Measurements from ENCODE around the gene KLHL25. TPM values are rescaled to one million over a fixed set of nuclear protein-coding genes. Genes with fewer than 3 reads are reported as not detected.
A peak's percentile ranks its signal among the peaks of the same experiment; 100 is the strongest.

Gene KLHL25
- total and polyA plus RNA-seq, 2 of the 8 experiments (the other 6 are each of a cell fraction or from before 2014, with no cell fraction given) = 16.5 to 22.0 TPM

DNA sequence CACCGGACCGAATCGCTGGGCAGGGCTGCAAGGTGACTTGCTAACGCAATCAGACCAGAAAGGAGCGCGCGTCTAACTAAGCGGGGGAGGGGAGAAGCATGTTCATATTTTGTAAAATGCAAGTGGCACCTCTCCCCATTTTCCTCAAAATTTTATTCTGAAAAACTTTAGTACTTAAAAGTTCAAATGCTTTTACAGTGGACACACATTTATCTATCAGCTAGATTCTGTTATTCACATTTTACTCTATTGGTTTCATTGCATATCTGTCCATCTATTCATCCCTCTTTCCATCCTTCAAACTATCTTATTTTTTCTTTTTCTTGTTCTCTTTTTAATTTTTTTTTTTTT lies 46.1 kb upstream of the KLHL25 start:
- Histone ChIP-seq H2BK120ac (replicated peaks; ENCODE audit: low read depth, low read length) (no peak overlapping the region), H4K8ac (ENCODE audit: extremely low read depth, insufficient read depth, low read length) (no peak overlapping the region), H4K20me1 (replicated peaks in 1 of 2; ENCODE audit: control insufficient read depth in 1 of 2, insufficient read depth in 2 of 2, low read length in 2 of 2) (no peaks in the 10 kb centered on the region), H2BK5ac (ENCODE audit: low read depth, low read length) (no peak overlapping the region), H3K56ac (replicated peaks; ENCODE audit: insufficient read length, low read depth, low read length) (no peak overlapping the region), H2BK20ac (ENCODE audit: low read length) (no peak overlapping the region), H3K14ac (ENCODE audit: insufficient read length) (no peak overlapping the region), H3K9ac (replicated peaks in 1 of 4; ENCODE audit: extremely low read depth in 1 of 4, low read depth in 3 of 4, low read length in 3 of 4) (no peak overlapping the region), H2BK12ac (ENCODE audit: low read depth, low read length) (no peak overlapping the region), H2AFZ (ENCODE audit: low read length) (no peak overlapping the region), H3K4ac (replicated peaks; ENCODE audit: insufficient read length, low read depth, low read length) (no peak overlapping the region), H3K23me2 (ENCODE audit: low read depth, low read length) (0 out of 2 replicates have a peak, but pooled peaks cover 2% of the 10 kb centered on the region), H4K91ac (replicated peaks; ENCODE audit: insufficient read length, low read length) (no peak overlapping the region), H3K27me3 (replicated peaks in 1 of 4; ENCODE audit: control insufficient read depth in 3 of 4, extremely low read depth in 1 of 4, insufficient read depth in 3 of 4, low read length in 3 of 4) (peaks cover 0 to 8% (median 3%) of the 10 kb centered on the region in 4 experiments; a peak in 3 of 7 replicates), H3K4me1 (replicated peaks in 1 of 4; ENCODE audit: control insufficient read depth in 3 of 4, insufficient read depth in 4 of 4, low read length in 3 of 4) (peaks cover 0 to 4% (median 1%) of the 10 kb centered on the region in 4 experiments; a peak in 2 of 7 replicates), H3K27ac (ENCODE audit: low read depth, low read length) (no peak overlapping the region), H2BK15ac (ENCODE audit: low read length) (no peak overlapping the region), H3K36me3 (ENCODE audit: control insufficient read depth in 2 of 4, insufficient read depth in 4 of 4, low read length in 3 of 4) (no peaks in the 10 kb centered on the region; a peak in 1 of 8 replicates), H3K79me2 (ENCODE audit: control insufficient read depth in 1 of 2, insufficient read depth in 2 of 2, low read length in 2 of 2) (no peaks in the 10 kb centered on the region), H3K9me3 (ENCODE audit: insufficient read depth in 2 of 2, low read depth in 1 of 2, low read length in 1 of 2) (no peaks in the 10 kb centered on the region), H3K23ac (ENCODE audit: insufficient read length) (no peak overlapping the region), H2AK5ac (ENCODE audit: low read depth, low read length) (no peak overlapping the region), H3K79me1 (ENCODE audit: low read depth, low read length) (no peaks in the 10 kb centered on the region), H4K5ac (ENCODE audit: insufficient read length, low read depth, low read length) (no peak overlapping the region), H3K18ac (ENCODE audit: extremely low read depth, low read length) (no peak overlapping the region), H3K4me2 (ENCODE audit: insufficient read depth in 1 of 2, low read depth in 2 of 2, low read length in 2 of 2) (0 out of 4 replicates have a peak overlapping the region, but pooled peaks of 1 of the 2 experiments have one; percentile 39), H3K4me3 (ENCODE audit: extremely low read depth in 1 of 4, insufficient read depth in 2 of 4, low read depth in 3 of 4, low read length in 4 of 4) (no peak overlapping the region)
- WGBS, 2 experiments (ENCODE audit: extremely low coverage in 1 of 2, insufficient coverage in 1 of 2, insufficient read length in 1 of 2, insufficient replicate concordance in 2 of 2, low coverage in 1 of 2, low lambda C conversion rate in 2 of 2, missing lambda C conversion rate in 1 of 2) = 7% methylated on average over 8 of the region's 8 CpGs; no CpG with 5 or more reads in 1 of the 2 experiments
- CTCF ChIA-PET (ENCODE audit: partially characterized antibody) = interaction anchor here (0.7 to 3.3 kb wide), 25 partner anchors 8 to 1060 kb away, joined by 3 to 25 read pairs (median 5); no protein-coding TSS in a partner anchor
- no peak for DNase-seq (ENCODE audit: low read depth in 1 of 2, low spot score in 2 of 2)
- POLR2A ChIA-PET (ENCODE audit: partially characterized antibody) = no interaction called here
- FAIRE-seq = no peak
